ENCODE results near the gene UPF3B.
A peak's percentile ranks its signal among the peaks of the same experiment; 100 is the strongest.
"Not testable (repeated sequence)": the region's sequence is repeated elsewhere in the genome, so short reads cannot be mapped to it uniquely, and the experiment has no call there.

Gene UPF3B

GRCh38 chrX:119871599-119872395 lies 19.0 kb upstream of the UPF3B start, which contains the start of the genes NDUFA1 and RNF113A:
TSS of gene NDUFA1 (plus strand) at chrX:119871832. CDS start at chrX:119871912, 80 bp downstream.
TSS of gene RNF113A (minus strand) at chrX:119871733. CDS start at chrX:119871613, 120 bp downstream.
- Mint-ChIP-seq H3K4me1 (ENCODE audit: low read depth in 2 of 2) (peaks cover 6 to 16% of the 10 kb centered on the region in 2 donors), H3K27ac (peak within 1 kb of the TSS; percentile 99 to 100)

GRCh38 chrX:119871245-119871598 lies 18.5 kb upstream of the UPF3B start:
- H3K27ac Mint-ChIP-seq: peak overlapping the region; percentile 99 to 100
- peaks cover 37% of the 10 kb centered on the region for H3K36me3 Mint-ChIP-seq (ENCODE audit: insufficient read depth)
- no peaks in the 10 kb centered on the region for H3K27me3 Mint-ChIP-seq
- peaks cover 6 to 16% of the 10 kb centered on the region in 2 donors for H3K4me1 Mint-ChIP-seq (ENCODE audit: low read depth in 2 of 2)
- DNase-seq (peak in 1 of 3 experiments; percentile 42), ATAC-seq (replicated peaks) (peak; percentile 57)
- no peaks in the 10 kb centered on the region for H3K9me3 Mint-ChIP-seq
- peak overlapping the region; percentile 96 to 99 for H3K4me3 Mint-ChIP-seq

More at GRCh38 chrX:119871599-119872395, 19.0 kb upstream of the UPF3B start, which contains the start of the genes NDUFA1 and RNF113A:
- ATAC-seq (replicated peaks): peak; percentile 88
- Mint-ChIP-seq H3K27me3 (no peaks in the 10 kb centered on the region), H3K9me3 (no peaks in the 10 kb centered on the region), H3K36me3 (ENCODE audit: insufficient read depth) (peaks cover 38% of the 10 kb centered on the region), H3K4me3 (peak within 1 kb of the TSS; percentile 96 to 99)
- DNase-seq: peak; percentile 74 to 79 (median 78)

GRCh38 chrX:119870626-119871131 lies 17.9 kb upstream of the UPF3B start:
- ATAC-seq (replicated peaks): peak; percentile 18
- peak overlapping the region; percentile 99 to 100 for H3K27ac Mint-ChIP-seq
- no peaks in the 10 kb centered on the region for H3K9me3 Mint-ChIP-seq
- no peaks in the 10 kb centered on the region for H3K27me3 Mint-ChIP-seq
- H3K36me3 Mint-ChIP-seq (ENCODE audit: insufficient read depth): peaks cover 36% of the 10 kb centered on the region
- H3K4me1 Mint-ChIP-seq (ENCODE audit: low read depth in 2 of 2): peaks cover 6 to 16% of the 10 kb centered on the region in 2 donors
- DNase-seq: peak; percentile 13 to 21 (median 13)
- H3K4me3 Mint-ChIP-seq: peak overlapping the region; percentile 96 to 99

GRCh38 chrX:119853444-119853843 lies 681 bp upstream of the UPF3B start:
- H3K4me1 Mint-ChIP-seq (ENCODE audit: low read depth in 2 of 2): peaks cover 8 to 13% of the 10 kb centered on the region in 2 donors
- no peaks in the 10 kb centered on the region for H3K9me3 Mint-ChIP-seq
- ATAC-seq (replicated peaks) (no peak), DNase-seq (no peak)
- peaks cover 0 to 8% of the 10 kb centered on the region in 2 donors for H3K27me3 Mint-ChIP-seq
- H3K4me3 Mint-ChIP-seq: peak overlapping the region; percentile 96 to 100
- peaks cover 34% of the 10 kb centered on the region for H3K36me3 Mint-ChIP-seq (ENCODE audit: insufficient read depth)
- peak overlapping the region; percentile 94 to 100 for H3K27ac Mint-ChIP-seq

- Mint-ChIP-seq H3K4me1 (ENCODE audit: low read depth in 2 of 2) (no peaks in the 10 kb centered on the region), H3K4me3 (no peak overlapping the region), H3K9me3 (no peaks in the 10 kb centered on the region), H3K36me3 (ENCODE audit: insufficient read depth) (peaks cover 59% of the 10 kb centered on the region), H3K27me3 (no peaks in the 10 kb centered on the region), H3K27ac (no peak overlapping the region)
- DNase-seq (no peak), ATAC-seq (replicated peaks) (no peak)
Observed at GRCh38 chrX:119833905-119834304, 18.9 kb downstream of the UPF3B start.

- DNase-seq (no peak), ATAC-seq (replicated peaks) (no peak)
- no peak overlapping the region for H3K27ac Mint-ChIP-seq
- H3K4me3 Mint-ChIP-seq: no peak overlapping the region
- H3K27me3 Mint-ChIP-seq: no peaks in the 10 kb centered on the region
- H3K9me3 Mint-ChIP-seq: no peaks in the 10 kb centered on the region
- peaks cover 19% of the 10 kb centered on the region for H3K36me3 Mint-ChIP-seq (ENCODE audit: insufficient read depth)
- H3K4me1 Mint-ChIP-seq (ENCODE audit: low read depth in 2 of 2): no peaks in the 10 kb centered on the region
Observed at GRCh38 chrX:119828446-119828845, 24.3 kb downstream of the UPF3B start.

- ATAC-seq (replicated peaks) (no peak), DNase-seq (no peak)
- no peaks in the 10 kb centered on the region for H3K9me3 Mint-ChIP-seq
- peaks cover 16% of the 10 kb centered on the region for H3K36me3 Mint-ChIP-seq (ENCODE audit: insufficient read depth)
- H3K27me3 Mint-ChIP-seq: no peaks in the 10 kb centered on the region
- no peak overlapping the region for H3K27ac Mint-ChIP-seq
- H3K4me1 Mint-ChIP-seq (ENCODE audit: low read depth in 2 of 2): no peaks in the 10 kb centered on the region
- no peak overlapping the region for H3K4me3 Mint-ChIP-seq
Observed at GRCh38 chrX:119826399-119826959, 26.3 kb downstream of the UPF3B start.

- not testable (repeated sequence) for H3K9me3 Mint-ChIP-seq; H3K4me1 Mint-ChIP-seq (ENCODE audit: low read depth in 2 of 2); ATAC-seq (replicated peaks); H3K4me3 Mint-ChIP-seq; DNase-seq; H3K27me3 Mint-ChIP-seq; H3K27ac Mint-ChIP-seq; H3K36me3 Mint-ChIP-seq (ENCODE audit: insufficient read depth)
Observed at GRCh38 chrX:119824221-119824620, 28.5 kb downstream of the UPF3B start.

- not testable (repeated sequence) for H3K27me3 Mint-ChIP-seq; H3K9me3 Mint-ChIP-seq; H3K4me1 Mint-ChIP-seq (ENCODE audit: low read depth in 2 of 2); H3K36me3 Mint-ChIP-seq (ENCODE audit: insufficient read depth)
- peak in 2 of 3 experiments; percentile 1 to 2 for DNase-seq
- Mint-ChIP-seq H3K27ac (peak overlapping the region; percentile 87 to 93), H3K4me3 (peak overlapping the region in 1 of 2 donors; percentile 62)
- ATAC-seq (replicated peaks): peak; percentile 100
Observed at GRCh38 chrX:119821703-119822102, 31.1 kb downstream of the UPF3B start.

- peaks cover 4% of the 10 kb centered on the region for H3K36me3 Mint-ChIP-seq (ENCODE audit: insufficient read depth)
- ATAC-seq (replicated peaks) (no peak), DNase-seq (no peak)
- no peak overlapping the region for H3K27ac Mint-ChIP-seq
- no peaks in the 10 kb centered on the region for H3K4me1 Mint-ChIP-seq (ENCODE audit: low read depth in 2 of 2)
- H3K27me3 Mint-ChIP-seq: no peaks in the 10 kb centered on the region
- no peaks in the 10 kb centered on the region for H3K9me3 Mint-ChIP-seq
- H3K4me3 Mint-ChIP-seq: no peak overlapping the region
Observed at GRCh38 chrX:119817130-119817690, 35.6 kb downstream of the UPF3B start.

- ATAC-seq (replicated peaks) (no peak), DNase-seq (no peak)
- H3K36me3 Mint-ChIP-seq (ENCODE audit: insufficient read depth): peaks cover 2% of the 10 kb centered on the region
- no peaks in the 10 kb centered on the region for H3K4me1 Mint-ChIP-seq (ENCODE audit: low read depth in 2 of 2)
- no peak overlapping the region for H3K27ac Mint-ChIP-seq
- no peak overlapping the region for H3K4me3 Mint-ChIP-seq
- H3K27me3 Mint-ChIP-seq: no peaks in the 10 kb centered on the region
- H3K9me3 Mint-ChIP-seq: no peaks in the 10 kb centered on the region
Observed at GRCh38 chrX:119816300-119816699, 36.5 kb downstream of the UPF3B start.

GRCh38 chrX:119809185-119809666 lies 43.5 kb downstream of the UPF3B start:
- no peaks in the 10 kb centered on the region for H3K27me3 Mint-ChIP-seq
- no peak overlapping the region for H3K4me3 Mint-ChIP-seq
- DNase-seq (no peak), ATAC-seq (replicated peaks) (no peak)
- no peaks in the 10 kb centered on the region for H3K36me3 Mint-ChIP-seq (ENCODE audit: insufficient read depth)
- H3K9me3 Mint-ChIP-seq: no peaks in the 10 kb centered on the region
- H3K27ac Mint-ChIP-seq: no peak overlapping the region
- H3K4me1 Mint-ChIP-seq (ENCODE audit: low read depth in 2 of 2): no peaks in the 10 kb centered on the region

- not testable (repeated sequence) for H3K27me3 Mint-ChIP-seq; H3K27ac Mint-ChIP-seq; H3K4me1 Mint-ChIP-seq (ENCODE audit: low read depth in 2 of 2); DNase-seq; H3K4me3 Mint-ChIP-seq; H3K36me3 Mint-ChIP-seq (ENCODE audit: insufficient read depth); ATAC-seq (replicated peaks); H3K9me3 Mint-ChIP-seq
Observed at GRCh38 chrX:119808461-119808860, 44.3 kb downstream of the UPF3B start.

Data from effector memory CD8-positive, alpha-beta T cell (primary cell).